ENCODE results near the gene DGKQ.

DGKQ gene

GRCh38 chr4:961351-962230, 11.8 kb downstream of the DGKQ start:
- DNase-seq: no peak

DNA sequence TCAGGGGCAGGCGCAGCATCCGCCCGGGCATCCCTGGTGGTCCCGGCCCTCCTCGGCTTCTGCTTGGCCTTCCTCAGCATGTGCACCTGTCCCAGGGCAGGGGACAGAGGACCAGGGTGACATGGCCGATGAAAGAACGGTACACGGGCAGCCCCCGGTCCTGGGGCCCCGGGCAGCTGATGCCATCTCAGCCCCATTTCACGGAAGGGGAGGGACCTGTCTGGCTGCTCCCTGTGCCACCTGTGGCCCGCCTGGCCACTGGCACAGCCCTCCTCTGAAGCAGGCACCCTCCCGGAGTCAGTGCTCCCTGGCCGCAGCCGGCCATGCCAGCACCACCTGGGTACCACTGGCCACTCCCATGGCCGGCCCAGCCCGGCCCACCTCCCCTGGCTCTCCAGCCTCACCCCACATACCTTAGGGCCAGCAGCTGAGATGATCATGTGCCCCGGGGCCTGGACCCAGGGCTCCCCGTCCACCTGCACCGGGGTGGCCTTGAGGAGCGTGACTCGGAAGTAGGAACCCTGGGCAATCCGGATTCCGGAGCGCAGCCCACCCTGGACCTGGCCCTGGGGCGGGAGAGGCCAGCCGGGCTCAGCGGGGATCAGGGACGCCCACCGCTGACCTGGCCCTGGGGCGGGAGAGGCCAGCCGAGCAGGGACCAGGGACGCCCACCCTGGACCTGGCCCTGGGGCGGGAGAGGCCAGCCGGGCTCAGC, 12.6 kb downstream of the DGKQ start:
- no peak for DNase-seq

GRCh38 chr4:960140-960635, 13.2 kb downstream of the DGKQ start:
- DNase-seq: no peak

- no peak for DNase-seq
These were observed 13.8 kb downstream of the DGKQ start for GRCh38 chr4:959338-960139.

DNA sequence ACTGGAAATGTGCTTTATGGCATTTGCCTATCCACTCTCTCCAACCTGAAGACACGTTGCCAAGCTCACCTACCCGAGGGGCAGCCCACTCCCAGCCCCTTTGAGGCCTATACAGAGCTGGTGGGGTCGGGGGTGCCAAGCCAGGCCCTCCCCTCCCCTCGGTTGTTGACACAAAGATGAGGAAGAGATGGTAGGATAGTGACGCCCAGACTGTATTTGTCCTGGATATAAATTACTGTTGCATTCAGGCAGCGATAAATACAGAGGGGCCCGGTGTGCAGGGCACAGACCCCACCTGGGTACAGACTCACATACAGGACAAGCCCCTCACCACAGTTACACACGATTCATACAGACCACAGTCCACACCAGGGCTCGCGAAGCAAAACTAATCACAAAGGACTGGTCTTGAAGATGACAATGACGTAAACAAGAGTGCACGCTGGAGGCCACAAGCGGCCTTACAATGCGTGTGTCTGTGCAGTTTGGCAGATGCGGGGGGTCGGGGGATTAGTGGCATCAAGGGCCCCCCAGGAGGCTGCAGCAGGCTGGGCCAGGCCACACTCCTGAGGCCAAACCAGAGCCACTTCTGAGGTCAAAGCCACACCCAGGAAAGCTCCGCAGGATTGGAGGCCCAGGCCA, 14.6 kb downstream of the DGKQ start:
- DNase-seq: no peak

DNA sequence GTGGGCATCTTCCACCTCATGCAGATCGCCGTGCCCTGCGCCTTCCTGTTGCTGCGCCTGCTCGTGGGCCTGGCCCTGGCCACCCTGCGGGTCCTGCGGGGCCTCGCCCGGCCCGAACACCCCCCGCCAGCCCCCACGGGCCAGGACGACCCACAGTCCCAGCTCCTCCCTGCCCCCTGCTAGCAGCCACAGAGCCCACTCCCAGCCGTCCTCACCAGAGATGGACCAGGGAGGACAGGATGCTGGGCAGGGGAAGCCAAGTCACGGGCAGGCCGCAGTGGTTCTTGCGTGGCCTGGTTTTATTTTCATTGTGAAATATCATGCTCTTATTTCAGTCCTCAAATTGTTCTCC, 15.1 kb downstream of the DGKQ start:
- no peak for DNase-seq

DNA sequence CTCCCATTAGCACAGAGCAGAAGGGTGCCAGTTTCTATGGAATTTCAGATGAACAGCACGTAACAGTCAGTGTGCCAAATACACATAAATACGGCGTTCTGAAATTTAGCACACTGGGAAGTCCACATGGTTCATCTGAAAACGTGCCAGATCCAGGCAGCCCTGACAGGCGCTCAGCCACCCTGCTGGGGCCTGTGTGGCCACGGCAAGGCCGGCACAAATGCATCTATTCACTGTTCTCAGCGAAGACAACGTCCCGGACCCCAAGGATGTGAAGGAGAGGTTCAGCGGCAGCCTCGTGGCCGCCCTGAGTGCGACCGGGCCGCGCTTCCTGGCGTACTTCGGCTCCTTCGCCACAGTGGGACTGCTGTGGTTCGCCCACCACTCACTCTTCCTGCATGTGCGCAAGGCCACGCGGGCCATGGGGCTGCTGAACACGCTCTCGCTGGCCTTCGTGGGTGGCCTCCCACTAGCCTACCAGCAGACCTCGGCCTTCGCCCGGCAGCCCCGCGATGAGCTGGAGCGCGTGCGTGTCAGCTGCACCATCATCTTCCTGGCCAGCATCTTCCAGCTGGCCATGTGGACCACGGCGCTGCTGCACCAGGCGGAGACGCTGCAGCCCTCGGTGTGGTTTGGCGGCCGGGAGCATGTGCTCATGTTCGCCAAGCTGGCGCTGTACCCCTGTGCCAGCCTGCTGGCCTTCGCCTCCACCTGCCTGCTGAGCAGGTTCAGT, 15.6 kb downstream of the DGKQ start:
- no peak for DNase-seq

- DNase-seq: no peak
These were observed 16.2 kb downstream of the DGKQ start for GRCh38 chr4:957231-957580.

GRCh38 chr4:956531-957230, 16.7 kb downstream of the DGKQ start:
- no peak for DNase-seq

DNA sequence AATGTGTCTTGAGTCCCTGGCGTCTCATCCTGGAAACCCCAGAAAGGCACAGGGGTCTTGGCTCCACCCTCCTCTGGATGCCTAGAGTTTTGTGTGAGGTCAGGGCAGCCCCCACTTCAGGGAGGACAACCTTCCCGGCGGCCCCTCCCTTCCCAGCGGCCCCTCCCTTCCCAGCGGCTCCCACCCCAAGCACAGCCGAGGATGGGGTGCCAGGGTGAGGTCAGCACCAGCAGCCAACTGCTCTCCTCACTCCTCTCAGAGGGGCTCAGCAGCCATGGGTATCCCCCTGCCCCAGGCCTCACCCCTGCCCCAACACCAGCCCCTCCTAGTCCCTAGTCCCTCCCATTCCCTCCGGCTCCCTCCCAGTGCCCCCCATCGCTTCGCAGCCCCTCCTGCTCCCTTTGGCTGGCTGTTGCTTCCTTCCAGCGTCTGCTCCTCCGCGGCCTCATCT, 17.4 kb downstream of the DGKQ start:
- DNase-seq: no peak

- no peak for DNase-seq
These were observed 18.0 kb downstream of the DGKQ start for GRCh38 chr4:955161-955921.

- no peak for DNase-seq
These were observed 19.0 kb downstream of the DGKQ start for GRCh38 chr4:954211-955020.

- no peak for DNase-seq
These were observed 19.8 kb downstream of the DGKQ start for GRCh38 chr4:953574-953915.

- no peak for DNase-seq
These were observed 20.3 kb downstream of the DGKQ start for GRCh38 chr4:952881-953573.

DNA sequence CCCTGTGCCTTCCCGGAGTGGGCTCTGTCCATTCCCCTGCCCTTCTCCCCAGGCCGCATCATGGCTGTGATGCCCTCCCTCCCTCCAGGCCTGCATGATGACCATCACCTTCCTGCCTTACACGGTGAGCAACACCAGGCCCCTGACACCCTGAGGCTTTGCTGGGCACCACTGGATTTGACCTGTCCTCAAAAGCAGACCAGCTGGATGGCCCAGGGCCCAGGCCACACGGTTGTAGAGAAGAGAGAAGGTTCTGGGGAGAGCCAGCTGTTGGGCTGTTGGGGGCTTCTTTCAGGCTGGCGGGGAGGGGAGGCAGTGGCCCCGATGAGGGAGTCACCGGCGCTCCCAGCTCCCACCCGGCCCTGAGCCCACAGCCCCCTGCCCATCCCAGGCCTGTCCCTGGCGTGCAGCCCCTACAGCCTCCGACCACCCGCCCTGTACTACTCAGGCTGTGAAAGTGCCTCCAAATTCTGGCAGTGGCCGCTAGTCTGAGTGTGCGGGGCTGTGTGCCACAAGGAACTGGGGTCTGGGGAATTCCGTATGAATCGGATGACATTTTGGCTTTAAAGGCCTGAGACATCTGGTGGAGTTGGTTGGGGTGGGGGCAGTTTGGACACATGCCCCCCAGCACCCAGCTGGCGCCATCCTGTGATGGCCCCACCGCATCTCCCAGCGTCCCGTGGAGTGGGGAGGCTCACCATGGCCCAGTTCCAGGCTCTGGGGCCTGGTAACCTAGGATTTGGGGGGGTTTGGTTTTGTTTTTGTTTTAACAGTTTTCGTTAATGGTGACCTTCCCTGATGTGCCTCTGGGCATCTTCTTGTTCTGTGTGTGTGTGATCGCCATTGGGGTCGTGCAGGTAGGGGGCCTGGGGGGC, 21.5 kb downstream of the DGKQ start:
- DNase-seq: no peak

DNA sequence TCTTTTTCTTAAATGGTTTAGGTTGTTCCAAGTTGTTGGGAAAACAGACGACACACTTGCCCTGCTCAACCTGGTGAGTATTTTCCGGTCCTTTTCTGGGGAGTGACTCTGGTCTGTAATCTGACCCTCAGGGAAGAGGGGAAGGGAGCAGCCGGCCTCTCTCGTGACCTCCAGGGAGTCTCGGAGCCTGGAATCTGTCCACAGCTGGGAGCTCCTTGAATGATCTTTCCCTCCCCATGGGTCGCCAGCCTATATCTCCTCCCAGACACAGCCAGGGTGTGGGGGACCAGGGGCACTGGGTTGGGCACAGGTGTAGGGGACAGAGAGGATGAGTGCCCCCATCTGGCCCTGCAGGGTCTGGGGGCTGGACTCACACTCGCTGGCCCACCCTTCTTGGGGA, 22.2 kb downstream of the DGKQ start:
- DNase-seq: no peak

DNA sequence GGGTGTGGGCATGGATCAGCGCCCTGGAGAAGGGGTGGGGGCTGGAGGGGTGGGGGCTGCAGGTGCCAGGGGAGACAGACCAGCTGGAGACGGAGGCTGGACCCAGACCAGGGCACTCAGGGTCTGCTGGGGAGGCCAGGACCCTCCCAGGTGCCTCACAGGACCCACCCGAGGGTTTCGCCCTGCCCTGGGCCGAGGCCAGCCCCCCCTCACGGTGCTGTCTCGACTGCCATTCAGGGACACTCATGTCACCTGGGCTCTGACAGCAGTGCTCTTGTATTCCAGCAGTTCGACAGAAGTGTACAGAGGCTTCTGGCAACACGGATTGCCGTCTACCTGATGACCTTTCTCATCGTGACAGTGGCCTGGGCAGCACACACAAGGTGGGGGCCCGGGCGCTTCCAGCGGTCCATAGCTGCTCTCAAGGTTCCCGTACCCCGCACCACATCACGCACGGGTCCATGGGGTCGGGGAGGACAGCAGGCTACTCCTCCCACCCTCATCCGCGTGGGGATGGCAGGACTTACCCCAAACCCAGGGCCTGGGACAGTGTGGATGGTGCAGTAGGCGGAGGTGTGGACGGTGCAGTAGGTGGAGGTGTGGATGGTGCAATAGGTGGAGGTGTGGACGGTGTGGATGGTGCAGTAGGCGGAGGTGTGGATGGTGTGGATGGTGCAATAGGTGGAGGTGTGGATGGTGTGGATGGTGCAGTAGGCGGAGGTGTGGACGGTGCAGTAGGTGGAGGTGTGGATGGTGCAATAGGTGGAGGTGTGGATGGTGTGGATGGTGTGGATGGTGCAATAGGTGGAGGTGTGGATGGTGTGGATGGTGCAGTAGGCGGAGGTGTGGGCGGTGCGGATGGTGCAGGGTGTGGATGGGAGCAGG, 23.0 kb downstream of the DGKQ start:
- no peak for DNase-seq

All from DMS53 (cell line).